HepG2 (cell line): ENCODE measurements around the gene EXOC3L2. TPM values are rescaled to one million over a fixed set of nuclear protein-coding genes. Genes with fewer than 3 reads are reported as not detected.

Source experiments
- ATAC-seq: fragments of 200-7000 bp; cut with Tn5 transposase; 3 replicates; pipeline ENCODE4 v1.9.1; 2020; ENCODE audit warnings: mild to moderate bottlenecking, moderate library complexity
- BruUV-seq: library from RNA; stranded (reverse); fragments of 400-500 nt; replicated peaks from 2 replicates; lab custom pipeline; 2021; lab: Mats Ljungman, UMichigan
- CTCF ChIA-PET: fragments of 300-600 bp; formaldehyde crosslinking; extraction: SDS; loops from one replicate; lab custom pipeline; 2021; ENCODE audit warnings: low total read pairs, inconsistent platforms, low intra/inter-chr PET ratio; lab: Yijun Ruan, JAX
- POLR2A ChIA-PET: fragments of 350-600 bp; sonication (Branson Sonifier 250); formaldehyde crosslinking; loops from one replicate; lab custom pipeline; 2020; ENCODE audit warnings: antibody characterized with exemption, inconsistent platforms; lab: Yijun Ruan, JAX
- DNase-seq: peaks from one replicate; pipeline ENCODE4 v3.0.0-alpha.2; 2015; ENCODE audit warnings: low spot score
- FAIRE-seq: peaks from 3 replicates; lab custom pipeline; 2011; peaks lifted over from hg19 to GRCh38; lab: Jason Lieb, UNC
- H2AFZ ChIP-seq: one replicate; pipeline ENCODE4 v1.6.1; 2011; ENCODE audit warnings: low read length, inconsistent platforms
- H3K27ac ChIP-seq: fragments of 300-600 bp; 3 replicates; pipeline ENCODE4 v1.8.0; 2011; ENCODE audit warnings: mixed run types, mild to moderate bottlenecking, mixed read lengths, low read length, inconsistent platforms; ENCODE audit not compliant: insufficient read depth; ENCODE audit errors: extremely low read length
- H3K27me3 ChIP-seq, 2 experiments: fragments of 200-600 bp in 1 of 2; 2 replicates in 1 of 2; 3 replicates in 1 of 2; pipeline versions ENCODE4 v1.6.0 to v1.8.0; 2011; ENCODE audit warnings: low read length in 2 of 2, mild to moderate bottlenecking in 2 of 2, moderate library complexity in 2 of 2, inconsistent platforms in 1 of 2; ENCODE audit not compliant: insufficient read depth in 2 of 2, control insufficient read depth in 1 of 2
- H3K36me3 ChIP-seq, 2 experiments: fragments of 200-600 bp in 1 of 2; replicated peaks in 1 of 2; 2 replicates in 1 of 2; 3 replicates in 1 of 2; pipeline versions ENCODE4 v1.5.1 to v1.8.0; 2011; ENCODE audit warnings: low read length in 2 of 2, inconsistent platforms in 1 of 2; ENCODE audit not compliant: insufficient read depth in 2 of 2, control insufficient read depth in 1 of 2
- H3K4me1 ChIP-seq: 2 replicates; pipeline ENCODE4 v1.5.1; 2012; ENCODE audit warnings: low read length, inconsistent platforms; ENCODE audit not compliant: insufficient read depth
- H3K4me2 ChIP-seq: 2 replicates; pipeline ENCODE4 v1.6.0; 2011; ENCODE audit warnings: low read depth, low read length, inconsistent platforms
- H3K4me3 ChIP-seq, 3 experiments: fragments of 200-600 bp in 1 of 3; sonication (generic), shearing (Covaris generic) in 1 of 3; replicated peaks in 1 of 3; 2 replicates each; pipeline ENCODE4 v1.5.1; 2011 to 2016; ENCODE audit warnings: low read length in 3 of 3, inconsistent platforms in 2 of 3, low read depth in 2 of 3, mild to moderate bottlenecking in 2 of 3, control low read depth in 1 of 3, mixed read lengths in 1 of 3; ENCODE audit not compliant: insufficient read depth in 1 of 3
- H3K79me2 ChIP-seq: one replicate; pipeline ENCODE4 v1.6.1; 2011; ENCODE audit warnings: low read length, inconsistent platforms; ENCODE audit not compliant: insufficient read depth
- H3K9ac ChIP-seq: 2 replicates; pipeline ENCODE4 v1.6.0; 2011; ENCODE audit warnings: mild to moderate bottlenecking, low read depth, low read length, inconsistent platforms; ENCODE audit not compliant: insufficient read depth
- H3K9me3 ChIP-seq: 2 replicates; pipeline ENCODE4 v1.5.1; 2012; ENCODE audit warnings: mild to moderate bottlenecking, low read length
- H4K20me1 ChIP-seq: 2 replicates; pipeline ENCODE4 v1.6.0; 2011; ENCODE audit warnings: inconsistent platforms, mild to moderate bottlenecking, low read length, moderate library complexity; ENCODE audit not compliant: insufficient read depth
- ATF3 ChIP-seq: sonication (generic); formaldehyde crosslinking; IDR thresholded peaks from 2 replicates; pipeline ENCODE4 v1.4.0; 2020; ENCODE audit warnings: missing genetic modification reagents
- HNF4G ChIP-seq, 2 experiments: sonication (generic) in 1 of 2; formaldehyde crosslinking in 1 of 2; IDR thresholded peaks; 2 replicates each; pipeline versions ENCODE4 v1.4.0 to v1.6.1; 2011 to 2020; ENCODE audit warnings: borderline replicate concordance in 2 of 2, low read depth in 2 of 2, mild to moderate bottlenecking in 2 of 2, low read length in 1 of 2, missing genetic modification reagents in 1 of 2, moderate library complexity in 1 of 2
- KDM3A ChIP-seq: IDR thresholded peaks from 2 replicates; pipeline ENCODE4 v1.6.1; 2018; ENCODE audit warnings: low read depth, missing compliant biosample characterization
- RXRA ChIP-seq: sonication (generic); formaldehyde crosslinking; IDR thresholded peaks from 2 replicates; pipeline ENCODE4 v1.5.1; 2020; ENCODE audit warnings: missing genetic modification reagents
- XBP1 ChIP-seq: sonication (generic); formaldehyde crosslinking; IDR thresholded peaks from 2 replicates; pipeline ENCODE4 v1.5.0; 2020; ENCODE audit warnings: missing genetic modification reagents
- ZNF121 ChIP-seq: sonication (generic); formaldehyde crosslinking; IDR thresholded peaks from 2 replicates; pipeline ENCODE4 v1.5.0; 2020; ENCODE audit warnings: mild to moderate bottlenecking, missing genetic modification reagents
- ZNF296 ChIP-seq: sonication (generic); formaldehyde crosslinking; conservative IDR thresholded peaks from 2 replicates; pipeline ENCODE4 v1.5.0; 2020; ENCODE audit warnings: mild to moderate bottlenecking, missing genetic modification reagents
- ZNF326 ChIP-seq: sonication (generic); formaldehyde crosslinking; IDR thresholded peaks from 2 replicates; pipeline ENCODE4 v1.4.0; 2020; ENCODE audit warnings: missing genetic modification reagents, borderline replicate concordance
- ZNF451 ChIP-seq: sonication (generic); formaldehyde crosslinking; IDR thresholded peaks from 2 replicates; pipeline ENCODE4 v1.5.0; 2020; ENCODE audit warnings: mild to moderate bottlenecking, missing genetic modification reagents
- ZSCAN5A ChIP-seq: sonication (generic); formaldehyde crosslinking; IDR thresholded peaks from 2 replicates; pipeline ENCODE4 v1.8.0; 2022; ENCODE audit warnings: mild to moderate bottlenecking, missing genetic modification reagents, borderline replicate concordance
- WGBS: methylation state at CpG from one replicate; pipeline ENCODE4 v1.1.6; 2017; ENCODE audit warnings: low lambda C conversion rate; 5-methylcytosine and 5-hydroxymethylcytosine counted together
- in situ Hi-C: cut with HindIII; loops from 2 replicates; pipeline ENCODE4 v1.10.0; 2017; ENCODE audit warnings: low pct_unique_long_range_greater_than_20kb; ENCODE audit not compliant: extremely low pct_ligation_motif_present
- intact Hi-C: fragments of 100-400 bp; cut with micrococcal nuclease; formaldehyde crosslinking; loops from one replicate; pipeline ENCODE4 v1.10.0; 2022; ENCODE audit not compliant: unreplicated experiment
- polyA plus RNA-seq, 8 experiments: library from polyadenylated mRNA; depleted of rRNA in 3 of 8; stranded (reverse) in 7 of 8; unstranded in 1 of 8; fragments of >200 nt; fragmentation: Illumina TruSeq in 4 of 8; extraction: Trizol in 4 of 8; gene quantifications; 2 replicates each; pipeline versions ENCODE4 v1.2.1 to v1.2.3, GENCODE V29; 2011 to 2016; ENCODE audit warnings: low read depth in 4 of 8, missing spikeins in 1 of 8, mixed read lengths in 1 of 8; ENCODE audit not compliant: insufficient read depth in 1 of 8
- total RNA-seq, 5 experiments: library from RNA; depleted of rRNA; stranded (reverse); fragments of >200 nt; fragmentation: Illumina TruSeq; extraction: Trizol; gene quantifications; 2 replicates each; pipeline ENCODE4 v1.2.3, GENCODE V29; 2016; ENCODE audit warnings: low read depth in 1 of 5

EXOC3L2 gene
- total and polyA plus RNA-seq, 2 of the 13 experiments (the other 11 are each of a cell fraction or from before 2014, with no cell fraction given): 0.21 TPM; not detected in 1

- no peaks in the 10 kb centered on the region for H3K9me3 ChIP-seq
- H2AFZ ChIP-seq: no peak overlapping the region
- peaks cover 4 to 14% of the 10 kb centered on the region in 2 experiments; a peak in 4 of 5 replicates for H3K27me3 ChIP-seq
- H3K4me3 ChIP-seq: peak overlapping the region in 1 of 3 experiments; percentile 54; a peak in 1 of 6 replicates
- no peaks in the 10 kb centered on the region for H3K79me2 ChIP-seq
- DNase-seq (no peak), ATAC-seq (no peak), FAIRE-seq (no peak)
- no peaks in the 10 kb centered on the region for H3K36me3 ChIP-seq
- H3K27ac ChIP-seq: no peak overlapping the region
- H3K4me1 ChIP-seq: peaks cover 54% of the 10 kb centered on the region
- no peaks in the 10 kb centered on the region for H4K20me1 ChIP-seq
- in situ Hi-C loops (no loop called here), intact Hi-C loops (loop anchor here (10.0 kb wide), 1 partner anchor 61 kb away; no protein-coding TSS in a partner anchor)
- no TSS peak for BruUV-seq
- ChIA-PET POLR2A (no interaction called here), CTCF (no interaction called here)
- H3K4me2 ChIP-seq: peak overlapping the region; percentile 59
- 4% methylated on average over 4 of the region's 4 CpGs for whole genome bisulfite sequencing
- TF ChIP-seq ZNF121: peak; percentile 83
- TF ChIP-seq KDM3A: no peak
- H3K9ac ChIP-seq: no peak overlapping the region
These were observed 619 bp upstream of the EXOC3L2 start for GRCh38 chr19:45245826-45246225.

GRCh38 chr19:45244133-45244794 lies 943 bp downstream of the EXOC3L2 start:
- Histone ChIP-seq H3K9me3 (no peaks in the 10 kb centered on the region), H4K20me1 (no peaks in the 10 kb centered on the region), H3K4me2 (no peak overlapping the region), H3K27ac (no peak overlapping the region), H2AFZ (no peak overlapping the region), H3K4me1 (peaks cover 41% of the 10 kb centered on the region), H3K27me3 (peaks cover 4 to 14% of the 10 kb centered on the region in 2 experiments; a peak in 4 of 5 replicates), H3K79me2 (no peaks in the 10 kb centered on the region), H3K4me3 (no peak overlapping the region), H3K36me3 (no peaks in the 10 kb centered on the region), H3K9ac (no peak overlapping the region)
- ChIA-PET CTCF (no interaction called here), POLR2A (interaction anchor here (0.6 kb wide), 1 partner anchor 1522 kb away, joined by 4 read pairs; no protein-coding TSS in a partner anchor)
- FAIRE-seq (no peak), DNase-seq (no peak), ATAC-seq (no peak)
- in situ Hi-C loops (no loop called here), intact Hi-C loops (loop anchor here (10.0 kb wide), 1 partner anchor 59 kb away; no protein-coding TSS in a partner anchor)
- TF ChIP-seq RXRA (CRISPR knock-in tag) (no peak), XBP1 (CRISPR knock-in tag) (no peak), ZSCAN5A (CRISPR knock-in tag) (no peak), ZNF326 (CRISPR knock-in tag) (no peak), HNF4G (IDR thresholded peaks at IDR 0.05; ENCODE audit: borderline replicate concordance, low read depth, low read length) (no peak), HNF4G (CRISPR knock-in tag; IDR thresholded peaks at IDR 0.05; ENCODE audit: borderline replicate concordance, low read depth) (no peak), ATF3 (CRISPR knock-in tag) (no peak), ZNF296 (CRISPR knock-in tag) (no peak), ZNF451 (CRISPR knock-in tag) (no peak)
- WGBS: 52% methylated on average over 15 of the region's 15 CpGs
- no TSS peak for BruUV-seq
